Esophagus muscularis mucosa (tissue), 4 donors: Measurements from ENCODE around the gene ZFPM1. TPM values are rescaled to one million over a fixed set of nuclear protein-coding genes. Genes with fewer than 3 reads are reported as not detected.

Experiments
- DNase-seq: peaks from one replicate; pipeline ENCODE4 v3.0.0-alpha.2; 2017; ENCODE audit errors: extremely low spot score
- H3K27ac ChIP-seq, 4 donors: fragments of 200-600 bp; sonication (generic); replicated peaks in 1 of 4; 1 replicate in 3 of 4; 2 replicates in 1 of 4; pipeline ENCODE4 v1.5.1; 2016 to 2019; ENCODE audit warnings: mild to moderate bottlenecking in 1 of 4
- H3K27me3 ChIP-seq, 4 donors: fragments of 200-600 bp; sonication (generic); one replicate each; pipeline versions ENCODE4 v1.5.1 to v1.6.0; 2016 to 2019
- H3K36me3 ChIP-seq, 4 donors: fragments of 200-600 bp; sonication (generic); one replicate each; pipeline ENCODE4 v1.5.1; 2016 to 2019
- H3K4me1 ChIP-seq, 4 donors: fragments of 200-600 bp; sonication (generic); one replicate each; pipeline ENCODE4 v1.5.1; 2016 to 2019
- H3K4me3 ChIP-seq, 4 donors: fragments of 200-600 bp; sonication (generic); 1 replicate in 2 of 4; 2 replicates in 2 of 4; pipeline ENCODE4 v1.5.1; 2016 to 2019; ENCODE audit warnings: mild to moderate bottlenecking in 4 of 4, moderate library complexity in 1 of 4
- H3K9me3 ChIP-seq, 4 donors: fragments of 200-600 bp; sonication (generic); 1 replicate in 3 of 4; 2 replicates in 1 of 4; pipeline ENCODE4 v1.5.1; 2016 to 2019
- CTCF ChIP-seq, 3 experiments: fragments of 200-600 bp in 2 of 3; fragments of 450-650 bp in 1 of 3; sonication (generic) in 2 of 3; IDR thresholded peaks; one replicate each; pipeline ENCODE4 v1.5.1; 2017 to 2019; ENCODE audit warnings: antibody characterized with exemption in 3 of 3, mild to moderate bottlenecking in 2 of 3, moderate library complexity in 1 of 3
- EP300 ChIP-seq: sonication (generic); formaldehyde crosslinking; IDR thresholded peaks from one replicate; pipeline ENCODE4 v1.6.1; 2017; ENCODE audit warnings: antibody characterized with exemption
- POLR2A ChIP-seq: fragments of 450-650 bp; IDR thresholded peaks from one replicate; pipeline ENCODE4 v1.6.1; 2017; ENCODE audit warnings: antibody characterized with exemption, moderate library complexity, mild to moderate bottlenecking, low read depth
- POLR2AphosphoS5 ChIP-seq, 2 donors: sonication (generic); formaldehyde crosslinking; IDR thresholded peaks; one replicate each; pipeline ENCODE4 v1.6.1; 2017; ENCODE audit warnings: antibody characterized with exemption in 2 of 2
- WGBS: methylation state at CpG from one replicate; pipeline ENCODE4 v1.1.5; 2018; 5-methylcytosine and 5-hydroxymethylcytosine counted together
- intact Hi-C: fragments of 100-400 bp; cut with DNase I; formaldehyde crosslinking; loops from one replicate; pipeline ENCODE4 v1.15.1; 2023
- total RNA-seq, 4 donors: library from RNA; depleted of rRNA; stranded (reverse); fragments of >200 nt; gene quantifications; one replicate each; pipeline versions ENCODE4 v1.1.0 to v1.2.1, GENCODE V29; 2016

The ZFPM1 gene
- total RNA-seq, 4 donors from 2014 or later = 0.42 to 1.4 (median 1.0) TPM

GRCh38 chr16:88420496-88420895 lies 32.6 kb upstream of the ZFPM1 start:
- TF ChIP-seq POLR2AphosphoS5 (IDR thresholded peaks at IDR 0.05) = no peak
- TF ChIP-seq POLR2A = no peak
- TF ChIP-seq EP300 = no peak
- TF ChIP-seq CTCF (IDR thresholded peaks at IDR 0.05) = no peak

GRCh38 chr16:88421301-88421700 lies 31.8 kb upstream of the ZFPM1 start:
- no peak for TF ChIP-seq POLR2AphosphoS5 (IDR thresholded peaks at IDR 0.05)
- no peak for TF ChIP-seq CTCF (IDR thresholded peaks at IDR 0.05)
- no peak for TF ChIP-seq EP300
- TF ChIP-seq POLR2A = no peak
- intact Hi-C loops = no loop called here
- DNase-seq = no peak

More at GRCh38 chr16:88420496-88420895, 32.6 kb upstream of the ZFPM1 start:
- Histone ChIP-seq H3K4me1 (peaks cover 0 to 11% (median 10%) of the 10 kb centered on the region in 4 donors), H3K9me3 (no peaks in the 10 kb centered on the region), H3K27ac (no peak overlapping the region), H3K36me3 (no peaks in the 10 kb centered on the region), H3K4me3 (no peak overlapping the region), H3K27me3 (no peaks in the 10 kb centered on the region)
- WGBS = 89% methylated on average over 12 of the region's 12 CpGs
- intact Hi-C loops = no loop called here
- DNase-seq = no peak

GRCh38 chr16:88421871-88422433 lies 31.1 kb upstream of the ZFPM1 start:
- no peak for DNase-seq
- Histone ChIP-seq H3K4me1 (peaks cover 0 to 11% (median 10%) of the 10 kb centered on the region in 4 donors), H3K27me3 (no peaks in the 10 kb centered on the region), H3K4me3 (no peak overlapping the region), H3K9me3 (no peaks in the 10 kb centered on the region), H3K27ac (no peak overlapping the region), H3K36me3 (no peaks in the 10 kb centered on the region)
- TF ChIP-seq POLR2AphosphoS5 (IDR thresholded peaks at IDR 0.05) (no peak), CTCF (IDR thresholded peaks at IDR 0.05) (no peak), EP300 (no peak), POLR2A (no peak)
- intact Hi-C loops = no loop called here
- WGBS = 56% methylated on average over 5 of the region's 5 CpGs

More at GRCh38 chr16:88421301-88421700, 31.8 kb upstream of the ZFPM1 start:
- H3K27me3 ChIP-seq = no peaks in the 10 kb centered on the region
- H3K36me3 ChIP-seq = no peaks in the 10 kb centered on the region
- no peak overlapping the region for H3K27ac ChIP-seq
- 90% methylated on average over 2 of the region's 14 CpGs for WGBS
- H3K4me1 ChIP-seq = peaks cover 0 to 11% (median 10%) of the 10 kb centered on the region in 4 donors
- H3K4me3 ChIP-seq = no peak overlapping the region
- H3K9me3 ChIP-seq = no peaks in the 10 kb centered on the region

- no peak overlapping the region for H3K4me3 ChIP-seq
- H3K27me3 ChIP-seq = no peaks in the 10 kb centered on the region
- 54% methylated on average over 3 of the region's 3 CpGs for WGBS
- H3K27ac ChIP-seq = no peak overlapping the region
- intact Hi-C loops = no loop called here
- no peaks in the 10 kb centered on the region for H3K9me3 ChIP-seq
- TF ChIP-seq EP300 (no peak), POLR2AphosphoS5 (IDR thresholded peaks at IDR 0.05) (no peak), CTCF (IDR thresholded peaks at IDR 0.05) (no peak), POLR2A (no peak)
- no peaks in the 10 kb centered on the region for H3K36me3 ChIP-seq
- H3K4me1 ChIP-seq = peaks cover 0 to 11% (median 10%) of the 10 kb centered on the region in 4 donors
- DNase-seq = no peak
Observed at GRCh38 chr16:88422733-88423447, 30.2 kb upstream of the ZFPM1 start.
